Measurements from ENCODE around the gene SLC16A5.
A peak's percentile ranks its signal among the peaks of the same experiment; 100 is the strongest.
"Not testable (repeated sequence)": the region's sequence is repeated elsewhere in the genome, so short reads cannot be mapped to it uniquely, and the experiment has no call there.

Gene SLC16A5

GRCh38 chr17:75068750-75069149, 19.0 kb upstream of the SLC16A5 start:
- no peak overlapping the region for H3K4me3 ChIP-seq (ENCODE audit: low read depth, low read length)
- DNase-seq (ENCODE audit: low read depth) = no peak
- TF ChIP-seq MYC (IDR thresholded peaks at IDR 0.05; ENCODE audit: low read depth, low read length) (no peak), POLR2A (IDR thresholded peaks at IDR 0.05; ENCODE audit: extremely low read depth, insufficient read length) (no peak)

- no peak overlapping the region for H3K4me3 ChIP-seq (ENCODE audit: low read depth, low read length)
- no peak for TF ChIP-seq MYC (IDR thresholded peaks at IDR 0.05; ENCODE audit: low read depth, low read length)
- no peak for TF ChIP-seq MAX (IDR thresholded peaks at IDR 0.05; ENCODE audit: low read depth, low read length)
- TF ChIP-seq CTCF (IDR thresholded peaks at IDR 0.05; ENCODE audit: low read depth, low read length) = peak; percentile 11
- TF ChIP-seq POLR2A (IDR thresholded peaks at IDR 0.05; ENCODE audit: extremely low read depth, insufficient read length) = no peak
- peak; percentile 30 for DNase-seq (ENCODE audit: low read depth)
These were observed 18.0 kb upstream of the SLC16A5 start for GRCh38 chr17:75069783-75070182.

- not testable (repeated sequence) for DNase-seq (ENCODE audit: low read depth)
These were observed 16.1 kb upstream of the SLC16A5 start for GRCh38 chr17:75071478-75072271.

GRCh38 chr17:75072909-75073308, 14.8 kb upstream of the SLC16A5 start:
- not testable (repeated sequence) for H3K4me3 ChIP-seq (ENCODE audit: low read depth, low read length); DNase-seq (ENCODE audit: low read depth)

More at GRCh38 chr17:75071478-75072271, 16.1 kb upstream of the SLC16A5 start:
- not testable (repeated sequence) for H3K4me3 ChIP-seq (ENCODE audit: low read depth, low read length)

GRCh38 chr17:75073618-75074047, 14.1 kb upstream of the SLC16A5 start:
- TF ChIP-seq MYC (IDR thresholded peaks at IDR 0.05; ENCODE audit: low read depth, low read length) (no peak), CTCF (IDR thresholded peaks at IDR 0.05; ENCODE audit: low read depth, low read length) (no peak), POLR2A (IDR thresholded peaks at IDR 0.05; ENCODE audit: extremely low read depth, insufficient read length) (no peak), MAX (IDR thresholded peaks at IDR 0.05; ENCODE audit: low read depth, low read length) (no peak)
- no peak for DNase-seq (ENCODE audit: low read depth)

GRCh38 chr17:75074532-75074931, 13.2 kb upstream of the SLC16A5 start:
- no peak for TF ChIP-seq MAX (IDR thresholded peaks at IDR 0.05; ENCODE audit: low read depth, low read length)
- TF ChIP-seq CTCF (IDR thresholded peaks at IDR 0.05; ENCODE audit: low read depth, low read length) = no peak
- no peak for TF ChIP-seq POLR2A (IDR thresholded peaks at IDR 0.05; ENCODE audit: extremely low read depth, insufficient read length)
- TF ChIP-seq MYC (IDR thresholded peaks at IDR 0.05; ENCODE audit: low read depth, low read length) = no peak
- H3K4me3 ChIP-seq (ENCODE audit: low read depth, low read length) = no peak overlapping the region
- no peak for DNase-seq (ENCODE audit: low read depth)

More at GRCh38 chr17:75073618-75074047, 14.1 kb upstream of the SLC16A5 start:
- no peak overlapping the region for H3K4me3 ChIP-seq (ENCODE audit: low read depth, low read length)

GRCh38 chr17:75075597-75076336, 12.0 kb upstream of the SLC16A5 start:
- TF ChIP-seq MAX (IDR thresholded peaks at IDR 0.05; ENCODE audit: low read depth, low read length) (no peak), POLR2A (IDR thresholded peaks at IDR 0.05; ENCODE audit: extremely low read depth, insufficient read length) (no peak), MYC (IDR thresholded peaks at IDR 0.05; ENCODE audit: low read depth, low read length) (no peak)
- no peak for DNase-seq (ENCODE audit: low read depth)
- no peak overlapping the region for H3K4me3 ChIP-seq (ENCODE audit: low read depth, low read length)

All from NB4 (cell line).